NK-92 (cell line): ENCODE results near the gene SYNM.
"Not testable (repeated sequence)": the region's sequence is repeated elsewhere in the genome, so short reads cannot be mapped to it uniquely, and the experiment has no call there.

Source experiments
- DNase-seq: peaks from one replicate; lab custom pipeline; 2025; ENCODE audit not compliant: unreplicated experiment; lab: John Stamatoyannopoulos, UW

The SYNM gene, protein sequence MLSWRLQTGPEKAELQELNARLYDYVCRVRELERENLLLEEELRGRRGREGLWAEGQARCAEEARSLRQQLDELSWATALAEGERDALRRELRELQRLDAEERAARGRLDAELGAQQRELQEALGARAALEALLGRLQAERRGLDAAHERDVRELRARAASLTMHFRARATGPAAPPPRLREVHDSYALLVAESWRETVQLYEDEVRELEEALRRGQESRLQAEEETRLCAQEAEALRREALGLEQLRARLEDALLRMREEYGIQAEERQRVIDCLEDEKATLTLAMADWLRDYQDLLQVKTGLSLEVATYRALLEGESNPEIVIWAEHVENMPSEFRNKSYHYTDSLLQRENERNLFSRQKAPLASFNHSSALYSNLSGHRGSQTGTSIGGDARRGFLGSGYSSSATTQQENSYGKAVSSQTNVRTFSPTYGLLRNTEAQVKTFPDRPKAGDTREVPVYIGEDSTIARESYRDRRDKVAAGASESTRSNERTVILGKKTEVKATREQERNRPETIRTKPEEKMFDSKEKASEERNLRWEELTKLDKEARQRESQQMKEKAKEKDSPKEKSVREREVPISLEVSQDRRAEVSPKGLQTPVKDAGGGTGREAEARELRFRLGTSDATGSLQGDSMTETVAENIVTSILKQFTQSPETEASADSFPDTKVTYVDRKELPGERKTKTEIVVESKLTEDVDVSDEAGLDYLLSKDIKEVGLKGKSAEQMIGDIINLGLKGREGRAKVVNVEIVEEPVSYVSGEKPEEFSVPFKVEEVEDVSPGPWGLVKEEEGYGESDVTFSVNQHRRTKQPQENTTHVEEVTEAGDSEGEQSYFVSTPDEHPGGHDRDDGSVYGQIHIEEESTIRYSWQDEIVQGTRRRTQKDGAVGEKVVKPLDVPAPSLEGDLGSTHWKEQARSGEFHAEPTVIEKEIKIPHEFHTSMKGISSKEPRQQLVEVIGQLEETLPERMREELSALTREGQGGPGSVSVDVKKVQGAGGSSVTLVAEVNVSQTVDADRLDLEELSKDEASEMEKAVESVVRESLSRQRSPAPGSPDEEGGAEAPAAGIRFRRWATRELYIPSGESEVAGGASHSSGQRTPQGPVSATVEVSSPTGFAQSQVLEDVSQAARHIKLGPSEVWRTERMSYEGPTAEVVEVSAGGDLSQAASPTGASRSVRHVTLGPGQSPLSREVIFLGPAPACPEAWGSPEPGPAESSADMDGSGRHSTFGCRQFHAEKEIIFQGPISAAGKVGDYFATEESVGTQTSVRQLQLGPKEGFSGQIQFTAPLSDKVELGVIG (N-terminal part only)

GRCh38 chr15:99104788-99105513, at the start of gene SYNM:
TSS of gene SYNM (plus strand) at chr15:99105080. CDS start at chr15:99105200, 120 bp downstream.
- no peak for DNase-seq

DNA sequence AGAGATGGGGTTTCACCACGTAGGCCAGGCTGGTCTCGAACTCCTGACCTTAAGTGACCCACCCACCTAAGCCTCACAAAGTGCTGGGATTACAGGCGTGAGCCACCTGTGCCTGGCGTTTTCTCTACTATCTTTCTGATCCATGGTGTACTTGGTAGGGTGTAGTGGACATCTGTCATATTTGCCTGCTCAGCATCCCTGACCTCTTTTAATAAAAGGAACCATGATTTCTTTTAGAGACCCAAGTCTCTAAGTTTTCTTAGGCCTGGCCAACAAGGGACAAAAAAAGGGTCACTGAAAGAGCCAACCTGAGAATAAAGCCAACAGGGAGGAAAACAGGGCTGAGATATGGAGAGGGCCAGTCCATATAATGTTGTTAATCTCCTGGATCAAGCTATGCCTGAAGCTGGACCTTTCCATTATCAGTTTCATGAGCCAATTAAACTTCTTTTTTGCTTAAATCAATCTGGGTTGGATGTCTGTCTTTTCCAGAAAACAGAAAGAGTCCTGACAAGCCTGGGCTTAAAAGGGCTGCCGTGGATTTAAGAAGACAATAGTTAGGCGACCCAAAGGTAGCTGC, 49.2 kb upstream of the SYNM start:
- DNase-seq: no peak

DNA sequence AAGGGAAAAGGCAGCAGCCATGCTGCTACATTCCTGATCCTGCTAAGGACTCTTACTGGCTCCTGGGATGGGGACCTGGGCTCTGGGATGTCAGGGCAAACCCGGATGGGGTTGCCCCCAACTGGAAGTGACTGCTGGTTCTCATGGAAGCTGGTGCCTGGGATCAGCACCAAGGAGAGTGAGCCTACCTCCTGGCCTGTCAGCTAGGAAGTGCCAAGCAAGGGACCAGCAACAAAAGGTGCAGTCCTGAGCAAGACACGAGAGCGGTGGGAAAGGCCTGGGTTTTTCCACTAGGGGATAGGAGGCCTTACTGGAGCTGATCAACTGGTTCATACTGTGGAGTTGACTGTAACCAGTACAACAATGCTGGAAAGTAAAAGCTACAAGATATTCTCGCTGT, 47.9 kb upstream of the SYNM start:
- no peak for DNase-seq

DNA sequence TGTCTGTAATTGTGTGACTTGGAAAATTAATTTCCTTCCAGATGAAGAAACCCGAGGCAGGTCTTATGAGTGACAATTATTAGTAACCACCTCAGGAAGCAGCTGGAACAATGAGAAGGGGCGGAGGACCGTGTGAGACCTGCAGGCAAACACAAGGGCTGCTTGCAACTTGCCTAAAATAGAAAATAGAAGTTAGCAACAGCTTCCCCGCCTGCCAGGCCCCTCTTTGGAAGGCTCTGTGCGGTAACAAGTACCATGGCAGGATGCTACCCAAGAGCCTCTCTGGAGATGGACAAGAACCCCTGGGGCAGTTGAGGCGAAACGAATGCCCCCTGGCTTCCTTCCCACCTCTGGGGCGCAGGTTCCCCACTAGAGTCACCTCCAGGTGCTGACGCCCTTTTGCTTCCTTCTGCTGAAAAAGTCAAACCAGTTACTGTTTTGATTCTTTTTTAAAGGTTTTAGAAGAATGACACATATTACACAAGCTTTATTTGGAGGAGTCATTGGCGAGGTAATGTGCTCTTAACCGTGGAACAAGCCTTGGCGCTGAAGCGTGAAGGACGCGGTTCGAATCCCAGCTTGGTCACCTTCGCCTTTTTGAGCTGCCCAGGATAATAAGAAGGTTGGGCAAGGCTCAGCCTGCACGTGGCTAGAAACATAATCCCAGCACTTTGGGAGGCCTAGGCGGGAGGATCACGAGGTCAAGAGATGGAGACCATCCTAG, 47.0 kb upstream of the SYNM start:
- no peak for DNase-seq

- DNase-seq: no peak
Measured at GRCh38 chr15:99058421-99058870, 46.4 kb upstream of the SYNM start.

GRCh38 chr15:99059010-99059981, 45.6 kb upstream of the SYNM start:
- DNase-seq: no peak

DNA sequence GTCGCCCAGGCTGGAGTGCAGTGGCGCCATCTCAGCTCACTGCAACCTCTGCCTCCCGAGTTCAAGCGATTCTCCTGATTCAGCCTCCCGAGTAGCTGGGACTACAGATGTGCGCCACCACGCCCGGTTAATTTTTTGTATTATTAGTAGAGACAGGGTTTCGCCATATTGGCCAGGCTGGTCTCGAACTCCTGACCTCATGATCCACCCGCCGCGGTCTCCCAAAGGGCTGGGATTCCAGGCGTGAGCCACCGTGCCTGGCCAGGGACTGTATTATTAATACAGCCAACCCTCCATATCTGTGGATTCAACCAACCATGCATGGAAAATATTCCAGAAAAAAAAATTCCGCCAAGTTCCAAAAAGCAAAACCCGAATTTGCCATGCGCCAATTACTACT, 44.7 kb upstream of the SYNM start:
- DNase-seq: not testable (repeated sequence)

DNA sequence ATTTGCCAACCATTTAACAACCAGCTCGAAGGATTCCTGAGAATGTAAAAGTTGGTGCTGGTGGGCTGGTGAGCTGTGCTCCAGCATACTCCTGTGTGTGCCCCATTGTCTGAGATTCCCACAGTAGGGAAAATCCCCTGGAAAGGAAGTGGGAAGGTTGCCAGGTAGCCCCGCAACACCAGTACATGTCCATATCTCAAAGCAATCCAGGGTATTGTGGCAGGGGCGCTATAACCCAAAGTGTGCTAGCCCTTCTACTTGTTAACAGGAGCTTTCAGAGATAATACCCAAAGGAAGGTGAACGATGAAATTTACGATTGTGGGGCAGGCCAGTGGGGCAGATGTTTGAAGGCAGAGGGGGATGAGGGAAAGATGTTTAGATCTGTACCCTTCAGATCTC, 42.7 kb upstream of the SYNM start:
- DNase-seq: no peak

GRCh38 chr15:99068186-99068585, 36.7 kb upstream of the SYNM start:
- DNase-seq: no peak

- DNase-seq: no peak
Measured at GRCh38 chr15:99070208-99070607, 34.7 kb upstream of the SYNM start.

- DNase-seq: no peak
Measured at GRCh38 chr15:99071091-99071680, 33.7 kb upstream of the SYNM start.

DNA sequence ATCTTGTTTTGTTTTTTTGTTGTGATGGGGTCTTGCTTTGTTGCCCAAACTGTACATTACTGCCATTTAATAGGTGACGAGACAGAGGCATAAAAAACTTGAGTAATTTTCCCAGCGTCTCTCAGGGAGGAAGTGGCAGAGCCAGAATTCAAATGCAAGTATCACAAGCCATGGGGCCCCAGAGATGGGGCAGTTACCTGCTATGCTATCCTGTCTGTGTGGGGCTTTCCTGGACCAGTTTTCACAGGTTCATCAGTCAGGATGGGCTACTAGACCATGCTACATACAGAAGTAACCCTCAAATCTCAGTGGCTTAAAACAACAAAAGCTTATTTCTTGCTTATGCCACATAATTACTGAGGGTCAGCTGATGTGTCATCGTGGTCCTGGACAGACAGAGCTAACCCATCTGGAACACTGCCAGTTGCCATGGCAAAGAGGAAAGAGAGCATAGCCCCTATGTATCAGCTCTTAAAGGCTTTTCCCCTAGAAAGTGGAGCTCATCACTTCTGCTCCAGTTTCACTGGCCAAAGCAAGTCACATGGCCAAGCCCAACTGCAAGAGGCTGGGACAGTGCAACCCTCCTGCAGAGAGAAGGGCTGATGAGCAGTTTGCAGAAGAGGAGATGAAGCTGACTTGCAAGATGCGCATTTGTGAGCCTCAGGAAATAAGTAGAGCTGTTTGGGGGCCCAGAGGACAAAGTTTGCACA, 31.7 kb upstream of the SYNM start:
- DNase-seq: no peak

DNA sequence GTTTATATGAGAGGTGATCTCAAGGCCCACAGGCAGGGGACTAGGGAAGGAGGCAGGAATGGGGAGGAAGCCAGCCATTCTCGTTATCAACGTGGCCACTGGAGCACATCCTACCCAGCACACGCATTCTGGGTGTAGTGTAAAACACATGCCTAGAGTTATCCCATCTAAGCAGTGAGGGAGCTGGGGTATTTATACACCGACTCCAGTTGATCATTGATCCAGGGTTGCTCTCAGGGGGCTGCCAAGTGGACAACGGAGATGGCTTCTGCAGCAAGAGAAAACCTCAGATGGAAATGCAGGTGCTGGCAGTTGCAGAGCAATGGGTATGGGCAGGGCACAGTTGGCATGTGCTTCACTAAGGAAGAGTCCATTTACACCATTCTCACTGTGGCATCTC, 30.4 kb upstream of the SYNM start:
- DNase-seq: no peak

GRCh38 chr15:99075059-99075652, 29.7 kb upstream of the SYNM start:
- DNase-seq: not testable (repeated sequence)

- no peak for DNase-seq
Measured at GRCh38 chr15:99076109-99076508, 28.8 kb upstream of the SYNM start.

DNA sequence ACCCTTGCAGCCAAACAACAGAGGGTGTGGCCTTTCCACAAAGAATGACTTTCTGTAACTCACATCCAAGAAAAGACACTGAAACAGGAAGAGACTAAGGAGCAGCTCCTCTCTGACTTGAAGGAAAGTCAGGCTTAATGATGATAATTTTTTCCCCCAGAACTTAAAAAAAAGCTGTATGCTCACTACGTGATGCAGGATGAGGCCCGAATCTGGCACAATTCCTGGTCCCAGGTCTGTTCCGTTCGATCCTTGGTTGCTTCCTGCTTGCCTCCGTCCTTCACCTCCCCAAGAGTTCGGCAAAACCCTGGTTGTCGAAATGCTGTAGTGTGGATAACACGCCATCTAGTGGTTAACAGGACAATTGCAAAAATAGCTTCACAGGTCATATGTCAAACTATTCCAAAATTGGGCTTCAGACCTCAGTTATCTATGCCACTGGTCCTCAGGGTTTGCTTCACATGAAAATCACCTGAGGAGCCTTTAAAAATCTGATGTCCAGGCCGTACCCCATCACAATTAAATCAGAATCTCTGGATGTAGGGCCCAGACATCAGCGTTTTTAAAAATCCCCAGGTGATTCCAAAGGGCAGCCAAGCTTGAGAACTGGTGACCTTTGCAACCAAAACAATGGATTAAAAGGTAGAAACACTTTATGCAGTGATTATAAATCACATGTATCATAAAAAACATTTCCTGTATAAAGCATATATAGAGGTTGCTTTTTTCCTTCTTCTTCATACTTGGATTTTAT, 28.1 kb upstream of the SYNM start:
- no peak for DNase-seq
